Stimulated activated CD8-positive, alpha-beta memory T cell treated with anti-CD3 and anti-CD28 coated beads, Interleukin-15, amount 100 ng/mL, for 24 hours (primary cell): ENCODE results near the gene RFT1.

ENCODE experiments used
- DNase-seq: peaks from one replicate; pipeline ENCODE4 v3.0.0-alpha.2; 2020; ENCODE audit warnings: low read depth

Gene RFT1

DNA sequence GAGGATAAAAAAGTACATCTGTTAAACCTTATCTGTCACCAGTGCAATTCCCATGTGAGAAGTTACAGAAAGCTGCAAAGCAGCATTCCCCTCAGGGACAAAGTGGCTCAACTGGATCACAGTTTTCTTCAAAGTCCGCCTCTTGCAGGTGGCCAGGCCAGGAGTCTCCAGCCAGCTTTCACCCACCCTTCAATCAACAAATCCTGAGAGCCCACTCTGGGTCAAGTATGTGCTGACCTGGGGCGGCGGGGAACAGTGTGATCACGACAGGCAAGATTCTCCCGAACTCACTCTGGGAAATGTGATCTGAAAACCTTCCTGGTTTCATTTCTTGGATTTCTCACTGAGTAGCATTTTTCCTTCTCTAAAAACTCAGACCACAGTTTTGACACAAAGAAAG lies 39.2 kb downstream of the RFT1 start:
- no peak for DNase-seq

- no peak for DNase-seq
These were observed 40.7 kb downstream of the RFT1 start for GRCh38 chr3:53089511-53089910.

- no peak for DNase-seq
These were observed 44.8 kb downstream of the RFT1 start for GRCh38 chr3:53085476-53085875.

DNA sequence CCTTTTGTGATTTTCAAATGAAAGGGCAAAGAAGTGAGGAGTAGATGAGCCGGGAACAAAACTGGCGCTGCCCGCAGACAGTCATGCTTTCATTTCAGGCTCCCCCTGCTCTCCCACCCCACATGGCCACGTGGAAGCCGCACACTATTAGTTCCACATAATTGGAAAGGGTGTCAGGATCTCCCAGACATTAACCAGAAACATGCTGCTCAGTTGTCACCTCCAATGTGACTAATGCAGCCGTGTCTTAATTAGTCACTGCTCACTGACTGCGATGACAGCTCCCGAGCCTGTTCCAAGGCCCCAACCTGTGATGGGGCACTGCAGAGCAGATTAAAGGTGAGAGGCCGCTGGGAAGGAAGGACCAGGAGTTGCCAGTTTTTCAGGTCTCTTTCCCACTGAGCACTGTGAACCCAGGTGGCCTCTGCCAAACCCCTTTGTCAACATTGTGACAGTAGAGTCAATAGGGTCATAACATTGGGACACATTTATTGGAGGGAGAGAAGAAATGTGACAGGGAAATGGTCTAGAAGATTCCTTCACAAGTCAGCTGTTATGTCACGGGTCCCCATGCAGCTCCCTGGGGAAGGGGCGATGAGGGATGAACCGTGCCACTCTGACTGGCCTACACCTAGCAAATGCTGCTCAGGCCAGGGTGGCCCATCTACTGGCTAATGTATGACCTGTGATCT lies 45.8 kb downstream of the RFT1 start:
- DNase-seq, result no peak

DNA sequence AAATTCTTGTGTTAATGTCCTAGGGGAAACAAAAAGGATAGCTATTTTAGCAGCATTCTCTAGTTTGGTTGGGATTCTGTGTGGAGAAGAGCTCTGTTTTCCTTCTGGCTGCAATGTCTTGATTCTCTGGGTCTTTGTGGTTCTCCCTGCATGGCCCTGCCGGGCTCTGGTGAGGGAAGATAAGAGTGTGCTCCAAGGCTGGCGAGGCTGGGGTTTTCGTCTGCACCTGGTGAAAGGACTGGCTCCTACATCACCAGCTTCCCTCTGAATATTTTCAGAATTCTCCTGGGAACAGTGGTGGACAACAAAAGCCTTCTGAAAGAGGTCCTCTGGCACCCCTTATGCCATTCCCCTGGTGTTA lies 46.3 kb downstream of the RFT1 start:
- no peak for DNase-seq

GRCh38 chr3:53083521-53083920 lies 46.7 kb downstream of the RFT1 start:
- no peak for DNase-seq

GRCh38 chr3:53082736-53083135 lies 47.5 kb downstream of the RFT1 start:
- no peak for DNase-seq

GRCh38 chr3:53081318-53081717 lies 48.9 kb downstream of the RFT1 start:
- no peak for DNase-seq

DNA sequence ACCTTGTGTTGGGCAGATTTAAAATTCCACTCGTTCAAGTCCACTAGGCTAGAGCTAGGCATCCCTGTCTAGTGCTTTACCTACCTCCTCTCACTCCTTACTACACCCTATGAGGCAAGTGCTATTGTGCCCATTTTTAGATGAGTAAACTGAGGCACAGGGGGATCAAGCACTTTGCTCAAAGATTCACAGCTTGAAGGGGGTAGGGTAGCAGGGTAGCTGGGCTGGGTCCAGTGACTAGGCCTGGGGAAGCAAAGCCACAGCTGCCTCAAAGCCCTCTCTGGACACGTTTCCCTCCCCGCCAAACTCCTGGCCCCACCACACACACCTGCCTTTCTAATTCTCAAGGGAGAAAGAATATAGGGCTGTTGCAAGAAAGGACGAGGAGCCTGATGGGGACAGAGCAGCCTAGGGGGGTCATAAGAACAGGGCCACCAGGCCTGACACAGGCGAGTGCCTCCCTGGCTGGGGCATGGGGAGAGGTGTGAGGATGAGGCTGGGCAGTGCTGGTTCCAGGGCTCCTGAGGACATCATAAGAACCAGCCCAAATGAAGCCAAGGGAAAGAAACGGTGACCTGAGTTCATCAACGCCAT lies 49.5 kb downstream of the RFT1 start:
- DNase-seq, result no peak

DNA sequence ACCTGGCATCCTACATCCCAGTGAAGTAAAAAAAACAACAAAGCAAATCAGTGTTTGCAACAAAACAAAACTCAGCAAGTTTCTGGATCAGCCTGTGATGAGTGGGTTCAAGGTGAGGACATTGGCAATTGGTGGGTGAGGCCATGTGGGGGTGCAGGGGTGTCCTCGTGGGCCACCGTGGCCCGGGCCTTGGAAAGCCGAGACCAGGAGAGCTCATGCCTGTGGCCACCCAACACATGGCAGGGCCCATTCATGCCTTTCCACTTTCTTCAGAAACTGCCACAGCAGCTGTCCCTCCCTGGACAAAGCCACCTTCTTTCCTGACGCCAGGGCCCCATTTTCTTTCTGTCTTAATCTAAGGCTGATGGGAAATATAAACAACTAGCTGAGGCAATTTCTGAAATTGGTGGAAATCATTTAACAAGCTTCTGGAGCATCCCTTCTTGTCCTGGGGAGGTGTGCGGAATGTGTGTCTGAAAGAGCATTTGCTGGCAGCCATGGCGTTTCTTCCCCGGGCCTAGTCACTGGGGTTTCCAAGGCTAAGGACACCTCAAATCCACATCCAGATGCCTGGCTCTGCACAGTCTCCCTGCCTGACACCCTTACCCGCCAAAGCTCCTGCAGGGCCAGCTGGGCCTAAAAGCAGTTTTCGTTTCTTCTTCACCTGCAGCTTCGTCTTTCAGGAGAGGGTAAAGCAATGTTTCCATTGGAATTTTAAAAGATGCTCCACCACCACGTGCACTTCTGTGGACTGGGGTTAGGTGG lies 50.3 kb downstream of the RFT1 start:
- no peak for DNase-seq

- no peak for DNase-seq
These were observed 51.1 kb downstream of the RFT1 start for GRCh38 chr3:53079147-53079546.

DNA sequence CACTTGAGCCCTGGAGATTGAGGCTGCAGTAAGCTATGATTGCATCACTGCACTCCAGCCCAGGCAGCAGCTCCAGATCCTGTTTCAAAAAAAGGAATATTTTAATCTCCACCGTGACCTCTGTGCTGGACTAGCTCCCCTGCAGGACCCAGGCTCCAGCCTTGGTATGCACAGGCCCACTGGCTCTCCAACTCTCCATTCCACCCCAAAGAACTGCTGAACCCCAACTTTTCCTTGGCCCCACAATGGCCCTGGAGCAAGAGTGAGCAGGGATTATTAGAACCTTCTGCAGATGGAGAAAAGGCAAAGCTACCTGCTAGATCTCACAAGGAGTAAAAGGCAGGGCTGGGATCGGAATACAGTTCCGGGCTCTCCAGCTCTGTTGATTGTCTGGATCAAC lies 51.6 kb downstream of the RFT1 start:
- DNase-seq, result no peak

GRCh38 chr3:53077476-53078220 lies 52.6 kb downstream of the RFT1 start:
- no peak for DNase-seq

DNA sequence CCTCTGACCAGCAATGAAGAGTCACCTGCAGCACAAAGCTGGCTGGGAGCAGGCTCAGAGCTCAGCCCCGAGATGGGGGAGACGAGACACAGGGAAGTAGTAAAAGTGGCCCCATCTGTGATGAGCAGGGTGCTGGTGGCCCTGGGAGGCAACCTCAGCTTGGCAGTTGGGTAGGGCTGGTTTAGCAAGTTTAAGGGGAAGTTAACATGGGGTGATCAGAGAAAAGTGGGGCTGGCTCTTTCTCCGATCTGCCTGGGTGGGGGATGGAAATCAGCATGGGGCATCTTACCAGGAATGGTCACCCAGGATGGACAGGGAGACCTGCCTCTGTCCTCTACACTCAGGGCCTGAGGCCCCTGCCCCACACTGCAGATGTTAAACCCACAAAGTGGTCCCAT lies 54.5 kb downstream of the RFT1 start:
- no peak for DNase-seq

DNA sequence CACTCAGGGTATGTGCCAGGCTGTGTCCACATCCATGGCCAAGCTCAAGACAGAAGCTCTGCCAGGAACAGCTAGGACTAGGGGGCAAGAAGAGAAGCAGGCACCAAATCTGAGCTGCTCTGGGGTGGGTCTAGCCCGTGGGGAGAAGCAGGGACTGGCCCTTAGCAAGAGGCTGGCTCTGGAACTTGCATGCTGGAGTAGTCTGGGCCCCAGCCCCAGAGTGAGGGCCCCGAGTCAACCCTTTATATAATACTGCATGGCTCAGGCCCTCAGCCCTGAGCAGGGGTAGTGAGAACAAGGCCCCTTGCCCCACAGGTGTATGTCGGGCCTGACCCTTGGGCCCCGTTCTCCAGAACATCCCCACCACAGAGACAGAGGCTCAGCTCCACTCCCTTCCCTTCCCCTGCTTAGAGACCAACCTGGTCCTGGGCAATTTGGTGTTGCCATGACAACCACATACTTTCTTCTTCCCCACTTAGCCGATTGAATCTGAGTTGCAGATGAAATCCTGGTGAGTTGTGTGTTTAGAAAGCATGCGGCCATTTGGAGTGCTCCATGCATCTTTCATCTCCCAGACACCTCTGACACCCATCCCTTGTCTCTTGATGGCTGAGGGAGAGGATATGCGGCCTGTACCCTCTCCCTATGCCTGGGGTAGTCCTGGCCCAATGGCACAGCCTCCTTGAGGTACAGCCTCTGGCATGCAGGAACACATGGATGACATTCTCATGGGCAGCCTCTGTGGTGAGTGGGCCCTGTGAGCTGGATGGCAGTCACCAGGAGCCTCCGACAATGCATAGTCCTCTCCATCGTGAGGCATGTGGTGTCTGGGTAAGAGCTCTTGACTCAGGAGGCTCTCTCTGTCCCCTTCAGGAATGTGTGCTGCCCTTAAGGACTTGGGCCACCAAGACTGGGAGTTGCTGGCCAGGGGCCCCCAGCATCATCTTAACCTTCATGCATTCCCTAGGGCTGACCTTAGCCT lies 55.2 kb downstream of the RFT1 start:
- DNase-seq, result no peak

GRCh38 chr3:53074366-53074696 lies 55.9 kb downstream of the RFT1 start:
- DNase-seq, result no peak

DNA sequence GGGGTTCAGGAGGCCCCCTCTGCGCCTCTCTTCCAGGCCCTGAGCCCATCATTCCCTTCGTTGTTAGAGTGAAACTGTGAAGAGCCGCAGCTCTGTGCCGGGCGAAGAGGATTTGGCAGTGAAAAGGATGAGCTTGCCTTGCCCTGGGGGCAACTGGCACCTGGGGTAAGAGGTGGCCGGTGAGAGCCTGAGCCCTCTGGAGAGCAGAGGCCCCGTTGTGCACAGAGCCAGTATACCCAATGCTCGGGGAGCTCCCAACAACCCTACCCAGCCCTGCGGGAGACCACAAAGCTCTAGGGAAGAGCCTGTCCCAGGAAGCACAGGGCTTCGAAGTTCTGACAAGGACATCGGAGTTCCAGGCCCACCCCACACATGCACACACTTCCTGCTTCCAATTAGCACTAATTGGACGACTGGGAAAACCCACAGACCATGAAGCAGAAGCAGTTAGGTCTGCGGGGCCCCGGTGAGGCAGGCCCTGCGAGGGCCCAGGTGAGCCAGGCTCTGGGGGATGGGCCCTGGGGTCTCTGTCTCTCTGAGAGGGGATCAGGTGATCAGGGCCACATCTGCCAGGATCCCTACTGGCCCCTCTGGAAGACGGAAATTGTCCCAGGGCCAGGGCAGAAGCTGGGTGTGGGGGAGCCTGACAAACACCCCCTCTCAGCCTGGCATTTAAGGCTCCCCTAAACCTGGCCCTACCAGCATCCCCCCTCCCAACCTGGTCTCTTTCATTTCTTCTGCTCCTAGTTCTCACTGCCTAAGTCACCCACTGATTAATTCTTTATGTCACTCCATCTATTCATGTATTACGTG lies 56.5 kb downstream of the RFT1 start:
- DNase-seq, result no peak

DNA sequence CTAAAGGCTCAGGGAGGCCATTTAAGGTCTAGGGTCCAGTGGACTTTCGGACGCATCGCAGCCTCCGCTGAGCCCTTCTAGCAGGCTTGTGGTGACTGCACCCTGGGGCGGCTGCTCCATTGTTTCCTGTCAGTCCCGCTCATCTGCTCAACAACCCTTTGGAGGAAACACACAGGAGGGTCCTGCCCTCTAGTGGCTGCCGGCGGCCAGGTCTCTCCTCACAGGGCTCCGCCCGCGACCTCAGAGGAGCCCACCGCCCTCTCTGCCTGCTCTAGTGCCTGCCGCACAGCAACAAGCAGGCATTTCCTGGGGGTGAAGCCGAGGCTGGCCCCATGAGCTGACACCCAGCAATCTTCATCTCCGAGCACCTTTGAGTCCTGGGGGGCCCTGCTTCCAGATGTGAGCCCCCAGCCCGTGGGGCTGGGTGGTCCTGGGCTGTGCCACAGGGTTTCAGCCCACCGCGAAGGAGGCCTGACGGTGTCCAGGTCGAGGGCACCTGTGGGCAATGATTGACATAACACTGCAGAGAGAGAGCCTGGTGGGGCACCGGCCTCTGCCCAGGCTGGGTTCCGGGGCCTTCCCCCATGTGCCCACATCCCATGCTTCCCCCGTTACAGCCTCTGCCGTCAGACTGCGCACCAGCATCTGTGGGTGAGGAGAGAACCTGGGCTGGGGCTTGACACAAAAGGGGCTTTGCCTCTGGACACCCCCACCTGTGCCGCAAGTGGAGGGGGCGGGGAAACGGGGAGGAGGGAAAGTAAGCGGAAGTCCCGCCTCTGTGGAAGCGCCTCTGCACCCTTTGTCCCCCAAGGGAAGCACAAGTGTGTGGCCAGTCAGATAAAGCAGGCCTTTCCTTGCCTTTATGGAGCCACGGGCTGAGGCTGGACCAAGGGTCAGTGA lies 57.3 kb downstream of the RFT1 start:
- DNase-seq, result peak; percentile 66

DNA sequence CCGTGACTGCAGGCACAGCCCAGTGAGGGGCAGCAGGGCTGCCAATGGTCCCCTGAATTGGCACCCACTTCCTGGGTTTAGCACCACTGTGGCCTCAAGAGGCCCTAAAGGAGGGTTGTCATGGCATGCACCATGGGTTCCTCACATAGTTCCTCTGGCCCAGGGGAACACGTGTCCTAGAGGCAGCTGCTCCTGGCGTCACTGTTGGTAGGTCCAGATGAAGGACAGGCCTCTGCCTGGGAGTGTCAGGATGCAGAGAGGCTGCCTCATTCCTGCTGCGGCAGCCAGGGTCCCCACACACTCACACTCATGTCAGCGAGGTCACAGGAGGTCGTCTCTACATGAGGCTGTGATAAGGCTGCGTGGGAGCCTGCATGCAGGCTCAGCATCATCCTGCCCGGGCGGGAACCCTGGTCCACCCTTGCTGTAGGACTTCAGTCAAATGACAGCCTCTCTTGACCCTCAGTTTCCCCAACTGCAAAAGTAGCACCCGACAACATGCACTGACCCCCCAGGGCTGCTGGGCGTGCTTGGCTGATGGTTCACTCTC lies 58.3 kb downstream of the RFT1 start:
- DNase-seq, result no peak
